Liver (tissue), 9 donors: Measurements from ENCODE around the gene PTPRN2. TPM values are rescaled to one million over a fixed set of nuclear protein-coding genes. Genes with fewer than 3 reads are reported as not detected.

ENCODE experiments used
- DNase-seq: peaks from one replicate; pipeline ENCODE4 v3.0.0-alpha.2; 2017; ENCODE audit warnings: low spot score
- H3K27ac ChIP-seq, 2 donors: one replicate each; pipeline ENCODE4 v1.7.0; 2013; ENCODE audit warnings: inconsistent platforms in 2 of 2, low read length in 2 of 2, control low read depth in 1 of 2, low read depth in 1 of 2, mild to moderate bottlenecking in 1 of 2
- H3K27me3 ChIP-seq, 4 donors: one replicate each; pipeline versions ENCODE4 v1.6.1 to v1.7.0; 2013; ENCODE audit warnings: low read length in 3 of 4, inconsistent platforms in 1 of 4, mild to moderate bottlenecking in 1 of 4, moderate library complexity in 1 of 4; ENCODE audit not compliant: control insufficient read depth in 4 of 4, insufficient read depth in 4 of 4
- H3K36me3 ChIP-seq, 4 donors: one replicate each; pipeline versions ENCODE4 v1.6.1 to v1.7.0; 2013; ENCODE audit warnings: low read length in 3 of 4, mild to moderate bottlenecking in 3 of 4, low read depth in 1 of 4, moderate library complexity in 1 of 4; ENCODE audit not compliant: control insufficient read depth in 4 of 4, insufficient read depth in 3 of 4
- H3K4me1 ChIP-seq, 4 donors: one replicate each; pipeline versions ENCODE4 v1.6.1 to v1.7.0; 2013; ENCODE audit warnings: low read length in 3 of 4, mild to moderate bottlenecking in 3 of 4, moderate library complexity in 1 of 4; ENCODE audit not compliant: control insufficient read depth in 4 of 4, insufficient read depth in 4 of 4
- H3K4me3 ChIP-seq, 3 donors: one replicate each; pipeline versions ENCODE4 v1.6.1 to v1.7.0; 2013; ENCODE audit warnings: low read length in 3 of 3, control low read depth in 1 of 3, low read depth in 1 of 3, mild to moderate bottlenecking in 1 of 3
- H3K9ac ChIP-seq, 2 donors: one replicate each; pipeline ENCODE4 v1.7.0; 2013; ENCODE audit warnings: low read length in 2 of 2, mild to moderate bottlenecking in 2 of 2, moderate library complexity in 2 of 2, control low read depth in 1 of 2, low read depth in 1 of 2
- H3K9me3 ChIP-seq, 4 donors: one replicate each; pipeline versions ENCODE4 v1.6.1 to v1.7.0; 2013; ENCODE audit warnings: low read length in 3 of 4; ENCODE audit not compliant: control insufficient read depth in 4 of 4
- EGR1 ChIP-seq, 2 donors: IDR thresholded peaks; 2 replicates each; pipeline ENCODE4 v1.6.1; 2016 to 2018; ENCODE audit warnings: antibody characterized with exemption in 2 of 2, low read depth in 2 of 2
- FOXA1 ChIP-seq: IDR thresholded peaks from 2 replicates; pipeline ENCODE4 v1.6.1; 2016; ENCODE audit warnings: antibody characterized with exemption
- FOXA2 ChIP-seq: IDR thresholded peaks from 2 replicates; pipeline ENCODE4 v1.6.1; 2016; ENCODE audit warnings: antibody characterized with exemption
- GABPA ChIP-seq, 2 donors: IDR thresholded peaks in 1 of 2; conservative IDR thresholded peaks in 1 of 2; 2 replicates each; pipeline ENCODE4 v1.6.1; 2016; ENCODE audit warnings: antibody characterized with exemption in 2 of 2, mild to moderate bottlenecking in 1 of 2, moderate library complexity in 1 of 2
- HNF4A ChIP-seq, 2 donors: conservative IDR thresholded peaks; 2 replicates each; pipeline ENCODE4 v1.6.1; 2016; ENCODE audit warnings: antibody characterized with exemption in 2 of 2, mild to moderate bottlenecking in 2 of 2
- HNF4G ChIP-seq: IDR thresholded peaks from 2 replicates; pipeline ENCODE4 v1.6.1; 2016; ENCODE audit warnings: antibody characterized with exemption
- JUND ChIP-seq, 2 donors: IDR thresholded peaks; 2 replicates each; pipeline ENCODE4 v1.6.1; 2016; ENCODE audit warnings: antibody characterized with exemption in 2 of 2
- NR2F2 ChIP-seq: IDR thresholded peaks from 2 replicates; pipeline ENCODE4 v1.6.1; 2016; ENCODE audit warnings: antibody characterized with exemption
- RAD21 ChIP-seq, 2 donors: IDR thresholded peaks; 2 replicates each; pipeline ENCODE4 v1.6.1; 2016; ENCODE audit warnings: antibody characterized with exemption in 2 of 2, mild to moderate bottlenecking in 2 of 2
- RXRA ChIP-seq, 2 donors: IDR thresholded peaks; 2 replicates each; pipeline ENCODE4 v1.6.1; 2017 to 2018; ENCODE audit warnings: antibody characterized with exemption in 2 of 2, mild to moderate bottlenecking in 1 of 2
- SP1 ChIP-seq: IDR thresholded peaks from 2 replicates; pipeline ENCODE4 v1.6.1; 2018; ENCODE audit warnings: antibody characterized with exemption, mild to moderate bottlenecking
- TAF1 ChIP-seq: conservative IDR thresholded peaks from 2 replicates; pipeline ENCODE4 v1.6.1; 2016; ENCODE audit warnings: antibody characterized with exemption, mild to moderate bottlenecking
- YY1 ChIP-seq: IDR thresholded peaks from 2 replicates; pipeline ENCODE4 v1.6.1; 2016; ENCODE audit warnings: antibody characterized with exemption, mild to moderate bottlenecking
- WGBS: extraction: QIAGEN DNeasy Blood & Tissue Kit; methylation state at CpG from one replicate; pipeline ENCODE4 v1.1.7; 2013; 5-methylcytosine and 5-hydroxymethylcytosine counted together
- polyA plus RNA-seq, 2 donors: library from polyadenylated mRNA; stranded (reverse) in 1 of 2; unstranded in 1 of 2; fragments of 200-250 nt in 1 of 2; fragments of >200 nt in 1 of 2; fragmentation: Nextera tagmentation in 1 of 2; extraction: Ambion mirVana in 1 of 2; gene quantifications; one replicate each; pipeline versions ENCODE4 v1.2.1 to v1.2.3, GENCODE V29; 2013 to 2015
- total RNA-seq, 2 donors: library from RNA; depleted of rRNA; stranded (reverse); fragments of >200 nt; gene quantifications; one replicate each; pipeline ENCODE4 v1.2.3, GENCODE V29; 2014
- TF ChIP-seq, protein P1 (sequence below): fragments of 150-350 bp; IDR thresholded peaks from 2 replicates; pipeline ENCODE4 v1.5.1; 2017; ENCODE audit warnings: improper control_type of control experiment, low read depth, low read length; ENCODE audit not compliant: missing input control
- TF ChIP-seq, protein P2 (sequence below): IDR thresholded peaks from 2 replicates; pipeline ENCODE4 v1.6.1; 2016; ENCODE audit warnings: antibody characterized with exemption
- TF ChIP-seq, protein P3 (sequence below): IDR thresholded peaks from 2 replicates; pipeline ENCODE4 v1.6.1; 2016; ENCODE audit warnings: antibody characterized with exemption
- TF ChIP-seq, protein P4 (sequence below): IDR thresholded peaks from 2 replicates; pipeline ENCODE4 v1.6.1; 2016; ENCODE audit warnings: antibody characterized with exemption
- TF ChIP-seq, protein P5 (sequence below): IDR thresholded peaks from 2 replicates; pipeline ENCODE4 v1.6.1; 2016; ENCODE audit warnings: antibody characterized with exemption, mild to moderate bottlenecking
- donor health status: healthy.
- donor health status: healthy.
- donor health status: healthy.
- donor health status: healthy.
- donor health status: healthy.

The PTPRN2 gene
- total and polyA plus RNA-seq, 4 donors, result 0.75 to 1.9 (median 1.1) TPM

DNA sequence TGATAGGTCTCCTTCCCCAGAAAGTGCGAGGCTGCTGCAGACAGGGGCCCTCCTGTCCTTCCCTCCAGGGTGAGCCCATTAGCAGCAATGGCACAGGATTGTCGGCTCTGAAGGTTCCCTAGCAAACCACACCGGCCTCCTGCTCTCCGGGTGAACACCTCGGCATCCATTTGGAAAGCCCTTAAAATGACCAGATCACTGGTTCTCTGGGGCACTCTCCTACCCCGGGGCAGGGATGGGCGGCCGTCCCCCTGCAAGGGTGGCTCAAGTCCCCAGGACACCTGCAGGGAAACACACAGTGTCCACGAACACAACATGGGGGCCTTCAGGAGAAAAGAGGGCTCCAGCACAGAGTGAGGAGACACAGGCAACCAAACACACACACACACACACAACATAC lies 459.1 kb downstream of the PTPRN2 start:
- Histone ChIP-seq H3K4me1 (no peaks in the 10 kb centered on the region), H3K27ac (no peak overlapping the region), H3K9ac (no peak overlapping the region), H3K9me3 (no peaks in the 10 kb centered on the region), H3K36me3 (no peaks in the 10 kb centered on the region), H3K4me3 (no peak overlapping the region), H3K27me3 (no peaks in the 10 kb centered on the region)
- no peak for DNase-seq
- no peak for TF ChIP-seq NR2F2
- no peak for TF ChIP-seq EGR1 (IDR thresholded peaks at IDR 0.05; ENCODE audit: low read depth in 2 of 2)
- WGBS, result 77% methylated on average over 9 of the region's 9 CpGs

DNA sequence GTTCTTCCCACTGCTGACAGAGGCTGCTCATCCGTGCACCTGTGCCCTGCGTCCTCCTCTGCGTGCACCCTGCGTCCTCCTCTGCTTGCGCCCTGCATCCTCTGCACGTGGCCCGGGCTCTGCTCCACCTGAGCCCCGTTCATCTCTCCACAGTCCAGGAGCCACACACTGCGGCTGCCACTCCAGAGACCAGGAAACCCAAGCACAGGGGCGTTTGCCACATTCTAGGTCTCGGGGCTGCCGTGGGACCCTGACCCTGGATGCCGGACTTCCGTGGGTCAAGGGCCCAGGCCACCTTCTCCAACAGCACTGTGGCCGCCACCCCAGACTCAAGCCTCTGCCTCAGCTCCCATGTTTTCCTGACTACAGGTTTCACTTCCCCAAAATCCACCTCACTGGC lies 460.4 kb downstream of the PTPRN2 start:
- 86% methylated on average over 15 of the region's 15 CpGs for WGBS
- TF ChIP-seq, protein P1, sequence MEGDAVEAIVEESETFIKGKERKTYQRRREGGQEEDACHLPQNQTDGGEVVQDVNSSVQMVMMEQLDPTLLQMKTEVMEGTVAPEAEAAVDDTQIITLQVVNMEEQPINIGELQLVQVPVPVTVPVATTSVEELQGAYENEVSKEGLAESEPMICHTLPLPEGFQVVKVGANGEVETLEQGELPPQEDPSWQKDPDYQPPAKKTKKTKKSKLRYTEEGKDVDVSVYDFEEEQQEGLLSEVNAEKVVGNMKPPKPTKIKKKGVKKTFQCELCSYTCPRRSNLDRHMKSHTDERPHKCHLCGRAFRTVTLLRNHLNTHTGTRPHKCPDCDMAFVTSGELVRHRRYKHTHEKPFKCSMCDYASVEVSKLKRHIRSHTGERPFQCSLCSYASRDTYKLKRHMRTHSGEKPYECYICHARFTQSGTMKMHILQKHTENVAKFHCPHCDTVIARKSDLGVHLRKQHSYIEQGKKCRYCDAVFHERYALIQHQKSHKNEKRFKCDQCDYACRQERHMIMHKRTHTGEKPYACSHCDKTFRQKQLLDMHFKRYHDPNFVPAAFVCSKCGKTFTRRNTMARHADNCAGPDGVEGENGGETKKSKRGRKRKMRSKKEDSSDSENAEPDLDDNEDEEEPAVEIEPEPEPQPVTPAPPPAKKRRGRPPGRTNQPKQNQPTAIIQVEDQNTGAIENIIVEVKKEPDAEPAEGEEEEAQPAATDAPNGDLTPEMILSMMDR, result no peak
- no peak for TF ChIP-seq GABPA (IDR thresholded peaks at IDR 0.05 in 1 of 2, conservative IDR thresholded peaks at IDR 0.05 in 1 of 2)
- TF ChIP-seq, protein P2, sequence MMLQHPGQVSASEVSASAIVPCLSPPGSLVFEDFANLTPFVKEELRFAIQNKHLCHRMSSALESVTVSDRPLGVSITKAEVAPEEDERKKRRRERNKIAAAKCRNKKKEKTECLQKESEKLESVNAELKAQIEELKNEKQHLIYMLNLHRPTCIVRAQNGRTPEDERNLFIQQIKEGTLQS, result no peak
- no peak for TF ChIP-seq FOXA2
- DNase-seq, result no peak
- Histone ChIP-seq H3K4me1 (no peaks in the 10 kb centered on the region), H3K27ac (no peak overlapping the region), H3K36me3 (no peaks in the 10 kb centered on the region), H3K9me3 (no peaks in the 10 kb centered on the region), H3K4me3 (no peak overlapping the region), H3K9ac (no peak overlapping the region), H3K27me3 (no peaks in the 10 kb centered on the region)

DNA sequence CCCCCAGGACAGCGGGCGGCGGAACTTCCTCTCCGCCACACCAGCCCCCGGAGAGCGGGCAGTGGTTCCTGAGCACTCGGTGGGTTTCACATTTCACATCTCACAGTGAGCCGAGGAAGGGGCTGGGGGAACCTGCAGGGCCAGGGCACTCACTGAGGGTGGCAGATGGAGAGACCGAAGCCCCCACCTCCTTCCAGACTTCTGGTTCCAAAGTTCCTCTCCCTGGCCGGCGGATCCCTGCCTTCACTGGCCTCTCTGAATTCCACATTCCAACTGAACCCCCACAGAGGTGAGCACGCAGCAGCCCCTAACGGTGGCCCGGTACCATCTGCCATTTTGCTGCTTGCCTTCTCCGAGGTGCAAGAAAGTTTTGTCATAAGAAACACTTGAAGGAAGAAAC lies 461.0 kb downstream of the PTPRN2 start:
- WGBS, result 88% methylated on average over 15 of the region's 15 CpGs
- H3K4me3 ChIP-seq, result no peak overlapping the region
- H3K9ac ChIP-seq, result no peak overlapping the region
- no peak for DNase-seq
- H3K27me3 ChIP-seq, result no peaks in the 10 kb centered on the region
- H3K36me3 ChIP-seq, result no peaks in the 10 kb centered on the region
- no peaks in the 10 kb centered on the region for H3K9me3 ChIP-seq
- TF ChIP-seq, protein P1, result no peak
- no peak for TF ChIP-seq JUND (IDR thresholded peaks at IDR 0.05)
- no peak for TF ChIP-seq RAD21 (IDR thresholded peaks at IDR 0.05)
- TF ChIP-seq FOXA1, result no peak
- TF ChIP-seq EGR1 (IDR thresholded peaks at IDR 0.05; ENCODE audit: low read depth in 2 of 2), result no peak
- no peak for TF ChIP-seq SP1
- TF ChIP-seq RXRA (IDR thresholded peaks at IDR 0.05), result no peak
- TF ChIP-seq, protein P3, sequence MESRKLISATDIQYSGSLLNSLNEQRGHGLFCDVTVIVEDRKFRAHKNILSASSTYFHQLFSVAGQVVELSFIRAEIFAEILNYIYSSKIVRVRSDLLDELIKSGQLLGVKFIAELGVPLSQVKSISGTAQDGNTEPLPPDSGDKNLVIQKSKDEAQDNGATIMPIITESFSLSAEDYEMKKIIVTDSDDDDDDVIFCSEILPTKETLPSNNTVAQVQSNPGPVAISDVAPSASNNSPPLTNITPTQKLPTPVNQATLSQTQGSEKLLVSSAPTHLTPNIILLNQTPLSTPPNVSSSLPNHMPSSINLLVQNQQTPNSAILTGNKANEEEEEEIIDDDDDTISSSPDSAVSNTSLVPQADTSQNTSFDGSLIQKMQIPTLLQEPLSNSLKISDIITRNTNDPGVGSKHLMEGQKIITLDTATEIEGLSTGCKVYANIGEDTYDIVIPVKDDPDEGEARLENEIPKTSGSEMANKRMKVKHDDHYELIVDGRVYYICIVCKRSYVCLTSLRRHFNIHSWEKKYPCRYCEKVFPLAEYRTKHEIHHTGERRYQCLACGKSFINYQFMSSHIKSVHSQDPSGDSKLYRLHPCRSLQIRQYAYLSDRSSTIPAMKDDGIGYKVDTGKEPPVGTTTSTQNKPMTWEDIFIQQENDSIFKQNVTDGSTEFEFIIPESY, result no peak
- no peak for TF ChIP-seq TAF1
- TF ChIP-seq GABPA (IDR thresholded peaks at IDR 0.05 in 1 of 2, conservative IDR thresholded peaks at IDR 0.05 in 1 of 2), result no peak
- no peak for TF ChIP-seq HNF4A (conservative IDR thresholded peaks at IDR 0.05)
- no peak for TF ChIP-seq HNF4G
- TF ChIP-seq, protein P4, sequence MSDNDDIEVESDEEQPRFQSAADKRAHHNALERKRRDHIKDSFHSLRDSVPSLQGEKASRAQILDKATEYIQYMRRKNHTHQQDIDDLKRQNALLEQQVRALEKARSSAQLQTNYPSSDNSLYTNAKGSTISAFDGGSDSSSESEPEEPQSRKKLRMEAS, result no peak
- TF ChIP-seq, protein P2, result no peak
- TF ChIP-seq NR2F2, result no peak
- TF ChIP-seq YY1, result no peak
- TF ChIP-seq, protein P5, sequence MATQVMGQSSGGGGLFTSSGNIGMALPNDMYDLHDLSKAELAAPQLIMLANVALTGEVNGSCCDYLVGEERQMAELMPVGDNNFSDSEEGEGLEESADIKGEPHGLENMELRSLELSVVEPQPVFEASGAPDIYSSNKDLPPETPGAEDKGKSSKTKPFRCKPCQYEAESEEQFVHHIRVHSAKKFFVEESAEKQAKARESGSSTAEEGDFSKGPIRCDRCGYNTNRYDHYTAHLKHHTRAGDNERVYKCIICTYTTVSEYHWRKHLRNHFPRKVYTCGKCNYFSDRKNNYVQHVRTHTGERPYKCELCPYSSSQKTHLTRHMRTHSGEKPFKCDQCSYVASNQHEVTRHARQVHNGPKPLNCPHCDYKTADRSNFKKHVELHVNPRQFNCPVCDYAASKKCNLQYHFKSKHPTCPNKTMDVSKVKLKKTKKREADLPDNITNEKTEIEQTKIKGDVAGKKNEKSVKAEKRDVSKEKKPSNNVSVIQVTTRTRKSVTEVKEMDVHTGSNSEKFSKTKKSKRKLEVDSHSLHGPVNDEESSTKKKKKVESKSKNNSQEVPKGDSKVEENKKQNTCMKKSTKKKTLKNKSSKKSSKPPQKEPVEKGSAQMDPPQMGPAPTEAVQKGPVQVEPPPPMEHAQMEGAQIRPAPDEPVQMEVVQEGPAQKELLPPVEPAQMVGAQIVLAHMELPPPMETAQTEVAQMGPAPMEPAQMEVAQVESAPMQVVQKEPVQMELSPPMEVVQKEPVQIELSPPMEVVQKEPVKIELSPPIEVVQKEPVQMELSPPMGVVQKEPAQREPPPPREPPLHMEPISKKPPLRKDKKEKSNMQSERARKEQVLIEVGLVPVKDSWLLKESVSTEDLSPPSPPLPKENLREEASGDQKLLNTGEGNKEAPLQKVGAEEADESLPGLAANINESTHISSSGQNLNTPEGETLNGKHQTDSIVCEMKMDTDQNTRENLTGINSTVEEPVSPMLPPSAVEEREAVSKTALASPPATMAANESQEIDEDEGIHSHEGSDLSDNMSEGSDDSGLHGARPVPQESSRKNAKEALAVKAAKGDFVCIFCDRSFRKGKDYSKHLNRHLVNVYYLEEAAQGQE, result no peak
- no peak for TF ChIP-seq FOXA2
- H3K4me1 ChIP-seq, result no peaks in the 10 kb centered on the region
- no peak overlapping the region for H3K27ac ChIP-seq
